Suppressor macrophage treated with lipopolysaccharide for 4 hours (primary cell): ENCODE results near the gene FAT3.

Experiments
- DNase-seq: peaks from one replicate; pipeline ENCODE4 v3.0.0-alpha.2; 2020

FAT3 gene

GRCh38 chr11:92227959-92228935 lies 3.6 kb downstream of the FAT3 start:
- DNase-seq, result no peak

- DNase-seq, result no peak
Measured at GRCh38 chr11:92236856-92237255, 12.2 kb downstream of the FAT3 start.

GRCh38 chr11:92240916-92241315 lies 16.3 kb downstream of the FAT3 start:
- DNase-seq, result no peak

- DNase-seq, result no peak
Measured at GRCh38 chr11:92245700-92246271, 21.2 kb downstream of the FAT3 start.

- DNase-seq, result no peak
Measured at GRCh38 chr11:92246630-92247029, 22.0 kb downstream of the FAT3 start.

GRCh38 chr11:92249156-92249753 lies 24.6 kb downstream of the FAT3 start:
- no peak for DNase-seq

GRCh38 chr11:92251980-92252379 lies 27.4 kb downstream of the FAT3 start:
- DNase-seq, result no peak

- DNase-seq, result no peak
Measured at GRCh38 chr11:92253421-92253820, 28.8 kb downstream of the FAT3 start.

GRCh38 chr11:92253945-92254344 lies 29.3 kb downstream of the FAT3 start:
- DNase-seq, result no peak

- no peak for DNase-seq
Measured at GRCh38 chr11:92257536-92257935, 32.9 kb downstream of the FAT3 start.

GRCh38 chr11:92259861-92260260 lies 35.2 kb downstream of the FAT3 start:
- DNase-seq, result no peak

GRCh38 chr11:92264350-92264749 lies 39.7 kb downstream of the FAT3 start:
- DNase-seq, result no peak

GRCh38 chr11:92266806-92267205 lies 42.2 kb downstream of the FAT3 start:
- no peak for DNase-seq

GRCh38 chr11:92267278-92267677 lies 42.7 kb downstream of the FAT3 start:
- no peak for DNase-seq

GRCh38 chr11:92267968-92268367 lies 43.4 kb downstream of the FAT3 start:
- DNase-seq, result no peak

GRCh38 chr11:92268546-92268945 lies 43.9 kb downstream of the FAT3 start:
- DNase-seq, result no peak

GRCh38 chr11:92269021-92269420 lies 44.4 kb downstream of the FAT3 start:
- DNase-seq, result no peak

- no peak for DNase-seq
Measured at GRCh38 chr11:92269841-92270240, 45.2 kb downstream of the FAT3 start.

GRCh38 chr11:92272651-92273050 lies 48.0 kb downstream of the FAT3 start:
- no peak for DNase-seq
